Endothelial cell of umbilical vein (primary cell): ENCODE data around the gene RXFP4.

Experiments
- CTCF ChIP-seq, 2 donors: IDR thresholded peaks; 1 replicate in 1 of 2; 2 replicates in 1 of 2; pipeline ENCODE4 v1.5.1; 2011; ENCODE audit warnings: low read length in 2 of 2, mild to moderate bottlenecking in 2 of 2, moderate library complexity in 2 of 2, control low read depth in 1 of 2, inconsistent platforms in 1 of 2, low read depth in 1 of 2; ENCODE audit not compliant: insufficient read depth in 1 of 2; ENCODE audit errors: extremely low read depth in 1 of 2
- FOS ChIP-seq: IDR thresholded peaks from 2 replicates; pipeline ENCODE4 v1.6.1; 2011; ENCODE audit warnings: mild to moderate bottlenecking, low read length, moderate library complexity, borderline replicate concordance; ENCODE audit not compliant: insufficient read depth
- JUN ChIP-seq: IDR thresholded peaks from 2 replicates; pipeline ENCODE4 v1.6.1; 2011; ENCODE audit warnings: borderline replicate concordance, low read depth; ENCODE audit not compliant: insufficient read length, insufficient read depth
- MAX ChIP-seq: IDR thresholded peaks from 2 replicates; pipeline ENCODE4 v1.6.1; 2011; ENCODE audit not compliant: insufficient read depth, insufficient read length
- POLR2A ChIP-seq: IDR thresholded peaks from 2 replicates; pipeline ENCODE4 v1.6.1; 2012; ENCODE audit warnings: low read depth, mild to moderate bottlenecking, control low read depth, low read length
- POLR2AphosphoS5 ChIP-seq: IDR thresholded peaks from 2 replicates; pipeline ENCODE4 v1.6.1; 2012; ENCODE audit warnings: low read depth, mild to moderate bottlenecking, control low read depth, low read length, moderate library complexity; ENCODE audit not compliant: insufficient read depth

- TF ChIP-seq POLR2A (no peak), MAX (no peak), CTCF (IDR thresholded peaks at IDR 0.05; ENCODE audit: extremely low read depth in 1 of 2, insufficient read depth in 1 of 2, low read depth in 1 of 2, low read length in 2 of 2) (no peak), POLR2AphosphoS5 (no peak), JUN (no peak), FOS (no peak)
These were observed 5.3 kb downstream of the RXFP4 start for GRCh38 chr1:155946633-155947219.
